T47D (cell line): ENCODE measurements around the gene OR10A7.

ENCODE experiments used
- DNase-seq, 2 experiments: peaks; one replicate each; pipeline versions ENCODE4 v3.0.0 to v3.0.0-alpha.2; 2011 to 2012; ENCODE audit warnings: low read depth in 1 of 2, low spot score in 1 of 2
- JUND ChIP-seq: IDR thresholded peaks from 2 replicates; pipeline ENCODE4 v1.6.1; 2012; ENCODE audit warnings: low read depth
- in situ Hi-C: cut with HindIII; loops from 2 replicates; pipeline ENCODE4 v1.10.0; 2016; ENCODE audit warnings: low sequenced_read_pairs, low pct_unique_long_range_greater_than_20kb

OR10A7 gene

GRCh38 chr12:55253281-55253680 is 32.5 kb downstream of the OR10A7 start:
- TF ChIP-seq JUND = no peak
- DNase-seq = no peak
- in situ Hi-C loops = no loop called here

- no peak for TF ChIP-seq JUND
- DNase-seq = no peak
- in situ Hi-C loops = no loop called here
Measured at GRCh38 chr12:55256831-55257230, 36.0 kb downstream of the OR10A7 start.

- in situ Hi-C loops = no loop called here
- TF ChIP-seq JUND = no peak
- DNase-seq = no peak
Measured at GRCh38 chr12:55258303-55258702, 37.5 kb downstream of the OR10A7 start.
